Lung (tissue), 12 donors: ENCODE measurements around the gene SYT3. TPM values are rescaled to one million over a fixed set of nuclear protein-coding genes. Genes with fewer than 3 reads are reported as not detected.

Source experiments
- ATAC-seq: fragments of 200-7000 bp; cut with Tn5 transposase; one replicate; pipeline ENCODE4 v1.9.1; 2020; ENCODE audit warnings: moderate number of reproducible peaks; ENCODE audit not compliant: insufficient read depth, low FRiP score
- DNase-seq, 3 donors: peaks; one replicate each; pipeline ENCODE4 v3.0.0-alpha.2; 2013 to 2017
- H3K27ac ChIP-seq, 2 donors: one replicate each; pipeline ENCODE4 v1.5.1; 2013; ENCODE audit warnings: mild to moderate bottlenecking in 2 of 2, moderate library complexity in 2 of 2, control low read depth in 1 of 2, inconsistent platforms in 1 of 2, low read depth in 1 of 2, low read length in 1 of 2
- H3K27me3 ChIP-seq, 3 donors: one replicate each; pipeline ENCODE4 v1.5.1; 2013; ENCODE audit warnings: low read length in 2 of 3; ENCODE audit not compliant: control insufficient read depth in 3 of 3, insufficient read depth in 3 of 3
- H3K36me3 ChIP-seq, 4 donors: one replicate each; pipeline ENCODE4 v1.5.1; 2013; ENCODE audit warnings: low read length in 4 of 4, mild to moderate bottlenecking in 1 of 4, moderate library complexity in 1 of 4; ENCODE audit not compliant: control insufficient read depth in 4 of 4, insufficient read depth in 4 of 4
- H3K4me1 ChIP-seq, 5 donors: one replicate each; pipeline ENCODE4 v1.5.1; 2013; ENCODE audit warnings: low read length in 5 of 5, mild to moderate bottlenecking in 2 of 5, moderate library complexity in 1 of 5; ENCODE audit not compliant: control insufficient read depth in 5 of 5, insufficient read depth in 5 of 5
- H3K4me3 ChIP-seq: one replicate; pipeline ENCODE4 v1.5.1; 2013; ENCODE audit warnings: mild to moderate bottlenecking, control low read depth, moderate library complexity
- H3K9ac ChIP-seq, 2 donors: one replicate each; pipeline ENCODE4 v1.5.1; 2013; ENCODE audit warnings: low read length in 2 of 2, control low read depth in 1 of 2; ENCODE audit not compliant: insufficient read depth in 1 of 2
- H3K9me3 ChIP-seq, 4 donors: one replicate each; pipeline ENCODE4 v1.5.1; 2013; ENCODE audit warnings: low read length in 3 of 4, mild to moderate bottlenecking in 1 of 4, moderate library complexity in 1 of 4; ENCODE audit not compliant: control insufficient read depth in 4 of 4, insufficient read depth in 3 of 4
- WGBS, 2 donors: extraction: QIAGEN DNeasy Blood & Tissue Kit; methylation state at CpG; one replicate each; pipeline ENCODE4 v1.1.7; 2013; 5-methylcytosine and 5-hydroxymethylcytosine counted together
- polyA plus RNA-seq, 2 donors: library from polyadenylated mRNA; stranded (reverse); fragments of 200-250 nt; gene quantifications; one replicate each; pipeline ENCODE4 v1.2.1, GENCODE V29; 2013
- total RNA-seq, 2 donors: library from RNA; depleted of rRNA in 1 of 2; stranded (reverse); fragments of >200 nt in 1 of 2; gene quantifications; one replicate each; pipeline ENCODE4 v1.2.1, GENCODE V29; 2014 to 2021
- TF ChIP-seq, protein P1 (sequence below): IDR thresholded peaks from 2 replicates; pipeline ENCODE4 v1.5.1; 2012; ENCODE audit warnings: mild to moderate bottlenecking; ENCODE audit errors: control extremely low read depth, extremely low read depth
- donor health status: control.
- donor health status: control.
- donor health status: Bipolar disorder and iron deficiency.
- donor health status: healthy.
- donor health status: DM: yes; HTN: yes; CAD: no.

The SYT3 gene
- total and polyA plus RNA-seq, 4 donors, result 0.23 to 1.5 (median 0.70) TPM

DNA sequence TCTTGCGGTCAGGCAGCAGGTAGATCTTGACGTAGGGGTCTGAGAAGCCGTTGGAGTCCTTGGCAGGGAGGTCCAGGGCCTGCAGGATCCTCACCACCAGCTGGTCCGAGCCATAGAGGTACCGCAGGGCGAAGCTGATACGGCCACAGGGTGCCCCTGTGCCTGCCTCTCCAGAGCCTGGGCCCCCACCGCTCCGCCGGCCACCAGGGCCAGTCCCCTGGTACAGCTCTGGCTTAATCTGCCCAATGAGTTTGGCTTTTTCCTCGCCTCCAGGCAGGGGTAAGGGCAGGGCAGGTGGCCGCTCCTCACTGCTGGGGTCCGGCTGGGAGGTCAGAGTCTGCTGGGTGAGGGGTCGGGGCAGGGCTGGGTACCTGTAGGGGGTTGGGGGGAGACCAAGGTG, 9.9 kb downstream of the SYT3 start:
- no peak overlapping the region for H3K9ac ChIP-seq
- TF ChIP-seq, protein P1, sequence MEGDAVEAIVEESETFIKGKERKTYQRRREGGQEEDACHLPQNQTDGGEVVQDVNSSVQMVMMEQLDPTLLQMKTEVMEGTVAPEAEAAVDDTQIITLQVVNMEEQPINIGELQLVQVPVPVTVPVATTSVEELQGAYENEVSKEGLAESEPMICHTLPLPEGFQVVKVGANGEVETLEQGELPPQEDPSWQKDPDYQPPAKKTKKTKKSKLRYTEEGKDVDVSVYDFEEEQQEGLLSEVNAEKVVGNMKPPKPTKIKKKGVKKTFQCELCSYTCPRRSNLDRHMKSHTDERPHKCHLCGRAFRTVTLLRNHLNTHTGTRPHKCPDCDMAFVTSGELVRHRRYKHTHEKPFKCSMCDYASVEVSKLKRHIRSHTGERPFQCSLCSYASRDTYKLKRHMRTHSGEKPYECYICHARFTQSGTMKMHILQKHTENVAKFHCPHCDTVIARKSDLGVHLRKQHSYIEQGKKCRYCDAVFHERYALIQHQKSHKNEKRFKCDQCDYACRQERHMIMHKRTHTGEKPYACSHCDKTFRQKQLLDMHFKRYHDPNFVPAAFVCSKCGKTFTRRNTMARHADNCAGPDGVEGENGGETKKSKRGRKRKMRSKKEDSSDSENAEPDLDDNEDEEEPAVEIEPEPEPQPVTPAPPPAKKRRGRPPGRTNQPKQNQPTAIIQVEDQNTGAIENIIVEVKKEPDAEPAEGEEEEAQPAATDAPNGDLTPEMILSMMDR, result no peak

GRCh38 chr19:50629194-50629593, 10.5 kb downstream of the SYT3 start:
- H3K4me3 ChIP-seq, result no peak overlapping the region

More for the DNA sequence above, 9.9 kb downstream of the SYT3 start:
- 74 to 84% methylated on average over 14 of the region's 14 CpGs for WGBS, 2 donors
- H3K36me3 ChIP-seq, result no peaks in the 10 kb centered on the region
- ATAC-seq (no peak), DNase-seq (no peak)
- no peak overlapping the region for H3K4me3 ChIP-seq
- no peaks in the 10 kb centered on the region for H3K27me3 ChIP-seq
- H3K27ac ChIP-seq, result no peak overlapping the region
- H3K9me3 ChIP-seq, result peaks cover 0 to 21% (median 8%) of the 10 kb centered on the region in 4 donors
- H3K4me1 ChIP-seq, result no peaks in the 10 kb centered on the region

GRCh38 chr19:50628551-50628950, 11.1 kb downstream of the SYT3 start:
- ATAC-seq (no peak), DNase-seq (no peak)
- peaks cover 0 to 13% (median 2%) of the 10 kb centered on the region in 4 donors for H3K9me3 ChIP-seq
- no peak overlapping the region for H3K4me3 ChIP-seq
- H3K36me3 ChIP-seq, result no peaks in the 10 kb centered on the region
- WGBS, 2 donors, result 86 to 90% methylated on average over 6 to 7 of the region's 7 CpGs
- H3K27ac ChIP-seq, result no peak overlapping the region
- H3K9ac ChIP-seq, result no peak overlapping the region
- H3K27me3 ChIP-seq, result no peaks in the 10 kb centered on the region
- no peaks in the 10 kb centered on the region for H3K4me1 ChIP-seq
- TF ChIP-seq, protein P1, result no peak

More at GRCh38 chr19:50629194-50629593, 10.5 kb downstream of the SYT3 start:
- no peak overlapping the region for H3K27ac ChIP-seq
- H3K27me3 ChIP-seq, result no peaks in the 10 kb centered on the region
- peaks cover 0 to 15% (median 5%) of the 10 kb centered on the region in 4 donors for H3K9me3 ChIP-seq
- 79 to 85% methylated on average over 20 of the region's 20 CpGs for WGBS, 2 donors
- H3K36me3 ChIP-seq, result no peaks in the 10 kb centered on the region
- H3K9ac ChIP-seq, result no peak overlapping the region
- DNase-seq, result no peak
- H3K4me1 ChIP-seq, result no peaks in the 10 kb centered on the region
- TF ChIP-seq, protein P1, result no peak
- ATAC-seq, result no peak

DNA sequence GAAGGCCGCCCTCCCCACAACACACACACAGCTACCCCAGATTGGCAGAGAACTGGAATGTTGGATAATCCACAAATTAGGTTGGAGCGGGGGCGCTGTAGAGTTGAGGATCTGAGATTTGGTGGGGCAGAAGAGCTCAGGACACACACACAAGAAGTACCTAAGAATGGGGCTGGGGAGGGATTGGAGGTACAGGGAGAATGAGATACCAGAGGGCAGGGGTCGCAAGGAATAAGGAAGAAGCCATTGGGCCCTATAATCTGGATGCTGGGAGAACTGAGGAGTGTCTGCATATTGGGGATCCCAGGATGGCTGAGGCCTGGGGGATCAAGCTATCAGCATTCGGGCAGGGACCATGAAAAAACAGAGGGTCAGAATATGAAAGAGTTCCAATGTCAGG, 11.5 kb downstream of the SYT3 start:
- H3K27ac ChIP-seq, result no peak overlapping the region
- DNase-seq (no peak), ATAC-seq (no peak)
- TF ChIP-seq, protein P1, result no peak
- H3K36me3 ChIP-seq, result no peaks in the 10 kb centered on the region
- no peaks in the 10 kb centered on the region for H3K27me3 ChIP-seq
- H3K9me3 ChIP-seq, result peaks cover 0 to 11% (median under 1%) of the 10 kb centered on the region in 4 donors
- no peak overlapping the region for H3K4me3 ChIP-seq
- no peak overlapping the region for H3K9ac ChIP-seq
- H3K4me1 ChIP-seq, result no peaks in the 10 kb centered on the region
- WGBS, 2 donors, result 83 to 94% methylated on average over 5 of the region's 5 CpGs
